ENCODE measurements around the gene MFSD12.

MFSD12 gene

GRCh38 chr19:3499738-3500428, 57.5 kb downstream of the MFSD12 start:
- Histone ChIP-seq H3K4me1 (ENCODE audit: low read length) (0 out of 2 replicates have a peak, but pooled peaks cover 10% of the 10 kb centered on the region), H3K27me3 (replicated peaks; ENCODE audit: insufficient read depth, low read length) (no peaks in the 10 kb centered on the region), H3K9me2 (replicated peaks; ENCODE audit: insufficient read depth, low read length) (no peaks in the 10 kb centered on the region), H3K4me2 (ENCODE audit: low read depth, low read length) (peak overlapping the region; percentile 95), H3F3A (ENCODE audit: insufficient read depth, low read length) (no peaks in the 10 kb centered on the region), H2AFZ (ENCODE audit: low read length) (peak overlapping the region; percentile 69), H3K9ac (ENCODE audit: low read length) (peak overlapping the region; percentile 89), H3K27ac (ENCODE audit: low read length) (peak overlapping the region; percentile 79), H4K20me1 (ENCODE audit: insufficient read depth, low read length) (no peaks in the 10 kb centered on the region), H3K4me3 (ENCODE audit: low read length) (peak overlapping the region; percentile 93), H3K9me3 (replicated peaks; ENCODE audit: insufficient read depth, low read length) (no peaks in the 10 kb centered on the region), H3K79me2 (ENCODE audit: low read length) (peaks cover 42% of the 10 kb centered on the region), H3K36me3 (replicated peaks; ENCODE audit: insufficient read depth, low read length) (0 out of 2 replicates have a peak, but pooled peaks cover 3% of the 10 kb centered on the region)
- TF ChIP-seq EZH2phosphoT487 (IDR thresholded peaks at IDR 0.05; ENCODE audit: low read length) (no peak), EZH2 (optimal IDR thresholded peaks at IDR 0.05; ENCODE audit: low read depth, low read length) (no peak), CTCF (IDR thresholded peaks at IDR 0.05; ENCODE audit: low read length) (no peak)
- DNase-seq, result peak; percentile 30

GRCh38 chr19:3497757-3498520, 59.4 kb downstream of the MFSD12 start:
- TF ChIP-seq CTCF (IDR thresholded peaks at IDR 0.05; ENCODE audit: low read length), result no peak
- Histone ChIP-seq H2AFZ (ENCODE audit: low read length) (no peak overlapping the region), H3K27me3 (replicated peaks; ENCODE audit: insufficient read depth, low read length) (no peaks in the 10 kb centered on the region), H3K9me2 (replicated peaks; ENCODE audit: insufficient read depth, low read length) (no peaks in the 10 kb centered on the region), H3F3A (ENCODE audit: insufficient read depth, low read length) (no peaks in the 10 kb centered on the region), H3K36me3 (replicated peaks; ENCODE audit: insufficient read depth, low read length) (0 out of 2 replicates have a peak, but pooled peaks cover 3% of the 10 kb centered on the region), H3K4me2 (ENCODE audit: low read depth, low read length) (no peak overlapping the region), H3K4me3 (ENCODE audit: low read length) (no peak overlapping the region), H3K27ac (ENCODE audit: low read length) (no peak overlapping the region), H4K20me1 (ENCODE audit: insufficient read depth, low read length) (no peaks in the 10 kb centered on the region; the same call in 1 of the 2 replicates), H3K4me1 (ENCODE audit: low read length) (0 out of 2 replicates have a peak, but pooled peaks cover 10% of the 10 kb centered on the region), H3K9ac (ENCODE audit: low read length) (no peak overlapping the region), H3K79me2 (ENCODE audit: low read length) (peaks cover 42% of the 10 kb centered on the region), H3K9me3 (replicated peaks; ENCODE audit: insufficient read depth, low read length) (no peaks in the 10 kb centered on the region)
- no peak for DNase-seq

GRCh38 chr19:3496392-3497273, 60.8 kb downstream of the MFSD12 start:
- 0 out of 2 replicates have a peak, but pooled peaks cover 3% of the 10 kb centered on the region for H3K36me3 ChIP-seq (replicated peaks; ENCODE audit: insufficient read depth, low read length)
- H2AFZ ChIP-seq (ENCODE audit: low read length), result no peak overlapping the region
- no peak overlapping the region for H3K9ac ChIP-seq (ENCODE audit: low read length)
- H3K4me3 ChIP-seq (ENCODE audit: low read length), result no peak overlapping the region
- TF ChIP-seq EZH2 (optimal IDR thresholded peaks at IDR 0.05; ENCODE audit: low read depth, low read length) (no peak), CTCF (IDR thresholded peaks at IDR 0.05; ENCODE audit: low read length) (no peak), EZH2phosphoT487 (IDR thresholded peaks at IDR 0.05; ENCODE audit: low read length) (no peak)
- H3K79me2 ChIP-seq (ENCODE audit: low read length), result peaks cover 42% of the 10 kb centered on the region
- H3F3A ChIP-seq (ENCODE audit: insufficient read depth, low read length), result no peaks in the 10 kb centered on the region
- H3K9me3 ChIP-seq (replicated peaks; ENCODE audit: insufficient read depth, low read length), result no peaks in the 10 kb centered on the region
- no peak overlapping the region for H3K27ac ChIP-seq (ENCODE audit: low read length)
- DNase-seq, result no peak
- no peaks in the 10 kb centered on the region; the same call in 1 of the 2 replicates for H4K20me1 ChIP-seq (ENCODE audit: insufficient read depth, low read length)
- no peak overlapping the region for H3K4me2 ChIP-seq (ENCODE audit: low read depth, low read length)
- H3K4me1 ChIP-seq (ENCODE audit: low read length), result 0 out of 2 replicates have a peak, but pooled peaks cover 10% of the 10 kb centered on the region
- H3K27me3 ChIP-seq (replicated peaks; ENCODE audit: insufficient read depth, low read length), result no peaks in the 10 kb centered on the region
- H3K9me2 ChIP-seq (replicated peaks; ENCODE audit: insufficient read depth, low read length), result no peaks in the 10 kb centered on the region

Data from MM.1S (cell line).